ENCODE measurements around the gene IL13RA2. TPM values are rescaled to one million over a fixed set of nuclear protein-coding genes. Genes with fewer than 3 reads are reported as not detected.

Gene IL13RA2, protein sequence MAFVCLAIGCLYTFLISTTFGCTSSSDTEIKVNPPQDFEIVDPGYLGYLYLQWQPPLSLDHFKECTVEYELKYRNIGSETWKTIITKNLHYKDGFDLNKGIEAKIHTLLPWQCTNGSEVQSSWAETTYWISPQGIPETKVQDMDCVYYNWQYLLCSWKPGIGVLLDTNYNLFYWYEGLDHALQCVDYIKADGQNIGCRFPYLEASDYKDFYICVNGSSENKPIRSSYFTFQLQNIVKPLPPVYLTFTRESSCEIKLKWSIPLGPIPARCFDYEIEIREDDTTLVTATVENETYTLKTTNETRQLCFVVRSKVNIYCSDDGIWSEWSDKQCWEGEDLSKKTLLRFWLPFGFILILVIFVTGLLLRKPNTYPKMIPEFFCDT
- 2.4 TPM in 1 of 2 replicates, not detected in the other for total RNA-seq (2014; rRNA removed; shearing (Covaris generic); ENCODE audit: low replicate concordance)

DNA sequence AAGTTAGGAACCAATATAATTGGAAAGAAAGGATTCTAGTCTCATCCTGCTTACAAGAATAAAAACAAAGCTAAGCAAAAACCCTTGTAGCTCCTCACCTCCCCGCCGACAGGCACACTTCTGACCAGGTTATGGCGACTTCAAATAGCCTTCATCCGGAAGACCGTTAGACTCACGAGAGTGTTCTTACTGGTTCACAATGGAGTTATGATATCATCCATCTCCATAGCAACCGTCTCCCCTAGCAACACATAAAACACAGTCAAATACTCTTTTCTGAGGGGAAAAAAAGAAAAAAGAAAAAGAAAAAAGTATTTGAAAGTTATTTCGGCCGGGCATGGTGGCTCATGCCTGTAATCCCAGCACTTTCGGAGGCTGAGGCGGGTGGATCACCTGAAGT, at the start of gene IL13RA2:
TSS of gene IL13RA2 (minus strand) at position 162 of the 400 bp plus-strand sequence. CDS start 347 bp downstream, outside the sequence.
- DNase-seq = no peak
- Histone ChIP-seq H3K27me3 (no peaks in the 10 kb centered on the region), H3K36me3 (no peaks in the 10 kb centered on the region), H3K4me3 (no peak within 1 kb of the TSS), H3K9me3 (no peaks in the 10 kb centered on the region; the same call in 1 of the 2 replicates)

DNA sequence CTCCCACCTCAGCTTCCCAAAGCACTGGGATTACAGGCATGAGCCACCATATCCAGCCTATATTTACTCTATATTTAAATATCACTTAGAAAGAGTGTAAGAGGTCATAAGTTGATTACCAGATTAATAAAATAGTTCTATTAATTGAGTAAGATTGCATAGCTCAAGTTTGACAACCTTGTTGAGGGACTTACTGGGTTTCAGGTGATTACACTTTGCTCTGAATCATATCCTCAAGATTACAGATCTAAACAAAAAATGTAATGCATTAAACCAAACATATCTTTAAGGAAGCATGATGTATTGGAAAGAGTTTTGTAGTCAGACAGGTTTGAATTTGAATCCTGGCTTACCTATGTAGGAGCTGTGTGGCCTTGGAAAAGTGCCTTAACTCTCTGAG, 47.9 kb upstream of the IL13RA2 start:
- H3K27me3 ChIP-seq = no peaks in the 10 kb centered on the region
- no peaks in the 10 kb centered on the region for H3K9me3 ChIP-seq
- H3K4me3 ChIP-seq = no peak overlapping the region
- no peaks in the 10 kb centered on the region for H3K36me3 ChIP-seq
- no peak for DNase-seq

DNA sequence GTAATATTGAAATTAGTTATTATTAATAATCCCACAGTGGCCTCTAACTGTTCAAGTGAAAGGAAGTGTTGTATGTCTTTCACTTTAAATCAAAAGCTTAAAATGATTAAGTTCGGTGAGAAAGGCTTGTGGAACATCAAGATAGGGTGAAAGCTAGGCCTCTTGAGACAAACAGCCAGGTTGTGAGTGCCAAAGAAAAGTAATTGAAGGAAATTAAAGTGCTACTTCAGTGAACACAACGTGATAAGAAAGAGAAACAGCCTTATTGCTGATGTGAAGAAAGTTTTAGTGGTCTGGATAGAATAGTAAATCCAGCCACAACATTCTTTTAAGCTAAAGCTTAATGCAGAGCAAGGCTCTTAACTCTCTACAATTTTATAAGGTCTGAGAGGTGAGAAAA, 42.6 kb upstream of the IL13RA2 start:
- H3K4me3 ChIP-seq = no peak overlapping the region
- DNase-seq = no peak
- no peaks in the 10 kb centered on the region for H3K36me3 ChIP-seq
- no peaks in the 10 kb centered on the region for H3K27me3 ChIP-seq
- H3K9me3 ChIP-seq = no peaks in the 10 kb centered on the region

DNA sequence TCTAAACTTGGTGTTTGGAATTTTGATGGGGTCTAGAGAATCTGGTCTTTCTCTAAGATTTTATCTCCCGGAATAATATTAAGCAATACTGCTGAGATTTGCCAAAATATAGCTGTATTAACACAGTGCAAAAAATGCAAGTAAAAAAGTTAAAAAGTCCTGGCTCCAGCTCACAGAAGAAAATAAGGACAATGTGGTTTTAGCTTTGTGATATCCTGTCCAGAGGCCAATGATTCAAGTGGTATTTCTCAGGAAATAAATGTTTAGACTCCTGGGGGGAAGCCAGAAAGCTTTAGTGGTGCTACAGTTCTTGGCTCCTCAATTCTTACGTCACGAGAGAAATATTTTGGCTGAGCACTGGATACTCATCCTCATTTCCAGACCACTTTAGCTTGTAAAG, 40.9 kb upstream of the IL13RA2 start:
- Histone ChIP-seq H3K4me3 (no peak overlapping the region), H3K27me3 (no peaks in the 10 kb centered on the region), H3K9me3 (no peaks in the 10 kb centered on the region), H3K36me3 (no peaks in the 10 kb centered on the region)
- DNase-seq = peak; percentile 52

DNA sequence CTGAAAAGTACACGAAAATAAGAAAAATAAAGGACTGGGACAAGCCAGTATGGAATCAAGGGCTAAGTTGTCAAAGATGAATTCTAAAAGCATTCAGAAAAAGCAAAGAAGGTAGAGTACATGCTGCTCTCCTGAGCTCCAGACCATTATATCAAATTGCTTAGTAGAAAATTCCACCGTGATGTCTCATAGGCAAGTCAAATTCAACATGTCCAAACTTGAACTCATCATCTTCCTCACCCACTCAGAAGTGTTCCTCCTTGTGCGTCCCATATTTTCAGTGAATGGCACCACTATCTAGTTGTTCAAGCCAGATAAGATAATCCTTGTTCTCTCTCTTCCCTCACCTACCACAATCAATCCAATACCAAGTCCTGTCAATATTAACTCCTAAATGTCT, 37.5 kb upstream of the IL13RA2 start:
- H3K27me3 ChIP-seq = no peaks in the 10 kb centered on the region
- DNase-seq = no peak
- no peak overlapping the region for H3K4me3 ChIP-seq
- H3K36me3 ChIP-seq = no peaks in the 10 kb centered on the region
- no peaks in the 10 kb centered on the region for H3K9me3 ChIP-seq

DNA sequence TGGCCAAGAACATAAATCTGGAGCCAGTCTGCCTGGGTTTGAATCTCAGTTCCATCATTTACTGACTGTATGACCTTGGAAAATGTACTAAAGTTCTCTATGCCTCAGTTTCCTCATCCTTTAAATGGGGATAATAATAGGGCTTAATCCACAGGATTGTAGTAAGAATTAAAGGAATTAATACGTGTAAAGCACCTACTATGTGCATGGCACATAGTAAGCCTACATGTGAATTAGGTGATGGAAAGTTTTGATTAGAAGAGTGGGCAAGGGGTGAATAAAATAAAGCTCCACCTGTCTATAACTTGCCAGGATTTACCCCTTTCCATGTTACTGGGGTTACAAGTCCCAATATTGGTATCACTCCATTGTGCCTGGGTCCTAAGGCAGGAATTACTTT, 35.8 kb upstream of the IL13RA2 start:
- no peaks in the 10 kb centered on the region for H3K27me3 ChIP-seq

DNA sequence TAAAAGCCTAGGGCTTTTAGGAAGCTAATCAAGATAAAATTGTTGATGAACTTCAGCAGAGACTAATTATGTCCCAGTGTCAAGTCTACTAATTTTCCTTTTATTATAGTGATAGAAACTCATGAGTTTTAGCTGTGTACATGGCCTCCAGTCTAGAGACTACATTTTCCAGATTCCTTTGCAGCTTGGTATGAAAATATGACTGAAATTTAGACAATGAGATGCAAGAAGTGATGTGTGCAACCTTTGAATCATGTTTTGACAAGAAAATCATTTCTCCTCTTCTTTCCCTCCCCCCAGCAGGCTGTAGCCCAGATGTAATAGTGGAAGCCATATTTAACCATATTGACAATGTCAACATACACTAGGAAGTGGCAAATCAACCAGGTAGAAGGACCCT, 30.3 kb upstream of the IL13RA2 start:
- DNase-seq = no peak
- Histone ChIP-seq H3K27me3 (no peaks in the 10 kb centered on the region), H3K4me3 (no peak overlapping the region), H3K36me3 (no peaks in the 10 kb centered on the region), H3K9me3 (no peaks in the 10 kb centered on the region)

More for the DNA sequence above, 35.8 kb upstream of the IL13RA2 start:
- Histone ChIP-seq H3K9me3 (no peaks in the 10 kb centered on the region), H3K36me3 (no peaks in the 10 kb centered on the region), H3K4me3 (no peak overlapping the region)
- DNase-seq = no peak

DNA sequence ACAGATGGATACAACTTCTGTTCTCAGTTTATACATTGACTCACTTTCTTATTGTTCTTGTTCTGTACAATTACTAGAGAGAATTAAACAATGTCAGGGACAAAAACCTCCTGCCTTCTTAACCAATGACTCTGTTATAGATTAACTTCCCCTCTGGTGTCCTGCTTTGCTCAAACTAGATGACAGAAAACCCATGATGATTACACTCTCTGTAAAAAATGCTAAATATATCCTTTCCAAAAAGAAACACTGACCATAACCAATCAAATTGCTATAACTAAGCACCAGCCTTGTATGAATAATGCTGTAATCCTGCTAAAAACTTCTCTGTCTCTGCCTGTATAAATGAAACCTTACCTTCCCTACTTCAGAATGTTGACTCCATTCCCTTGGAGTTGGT, 29.8 kb upstream of the IL13RA2 start:
- no peak overlapping the region for H3K4me3 ChIP-seq
- H3K9me3 ChIP-seq = no peaks in the 10 kb centered on the region
- H3K27me3 ChIP-seq = no peaks in the 10 kb centered on the region
- DNase-seq = no peak
- H3K36me3 ChIP-seq = no peaks in the 10 kb centered on the region

DNA sequence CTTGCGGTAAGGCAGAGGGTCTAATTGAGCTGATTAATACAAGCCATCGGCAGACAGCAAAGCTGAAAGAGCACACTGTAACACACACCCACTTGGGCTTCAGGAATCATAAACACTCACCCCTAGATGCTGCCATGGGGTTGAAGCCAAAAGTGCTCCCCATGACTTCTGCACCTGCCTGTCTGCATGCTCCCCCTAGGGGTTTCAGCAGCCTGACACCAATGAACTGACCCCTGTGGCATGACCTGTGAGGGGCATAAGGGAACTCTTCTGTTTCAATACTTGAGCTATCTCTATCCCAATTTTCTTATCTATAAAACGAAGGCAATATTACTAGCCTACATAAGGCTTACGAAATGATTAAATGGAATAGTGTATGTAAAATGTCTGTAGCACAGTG, 23.0 kb upstream of the IL13RA2 start:
- H3K36me3 ChIP-seq = no peaks in the 10 kb centered on the region
- H3K9me3 ChIP-seq = no peaks in the 10 kb centered on the region
- no peak overlapping the region for H3K4me3 ChIP-seq
- no peak for DNase-seq
- H3K27me3 ChIP-seq = no peaks in the 10 kb centered on the region

DNA sequence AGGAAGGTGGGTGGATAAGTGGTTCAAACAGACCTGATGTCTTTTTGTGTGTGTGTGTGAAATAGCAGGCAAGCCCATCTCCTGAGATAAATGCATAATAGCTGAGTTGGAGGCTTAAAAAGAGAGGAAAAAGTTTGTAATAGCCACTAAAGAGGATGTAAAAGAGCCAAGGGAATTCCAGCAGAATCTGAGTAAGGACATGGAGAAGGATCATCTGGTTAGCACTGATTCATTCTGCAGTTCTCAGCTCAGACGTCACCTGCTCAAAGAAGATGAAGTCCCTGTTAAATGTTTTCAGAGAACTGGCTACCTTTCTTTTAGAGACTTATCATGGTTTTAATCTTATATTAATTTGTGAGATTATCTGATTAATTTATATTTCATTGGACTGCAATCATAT, 21.0 kb upstream of the IL13RA2 start:
- no peak for DNase-seq
- Histone ChIP-seq H3K27me3 (no peaks in the 10 kb centered on the region), H3K4me3 (no peak overlapping the region)

DNA sequence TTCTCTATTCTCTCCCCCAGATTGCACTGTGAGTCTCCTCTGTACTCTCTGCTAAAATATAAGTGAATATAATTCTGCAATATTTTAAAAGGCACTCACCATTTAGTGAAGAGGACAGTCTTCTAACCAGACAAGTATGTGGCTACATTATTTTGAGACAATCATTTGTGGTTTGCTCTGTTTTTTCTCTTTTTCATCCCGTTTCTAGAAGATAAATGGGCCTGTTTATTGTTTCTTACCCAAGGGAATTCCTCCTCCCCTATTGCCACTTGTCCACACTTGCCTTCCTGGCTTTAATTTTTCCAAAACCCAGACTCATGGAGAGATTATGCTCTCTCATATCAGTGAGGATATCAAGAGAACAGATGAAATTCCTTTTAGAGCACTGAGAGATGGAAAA, 18.6 kb upstream of the IL13RA2 start:
- Histone ChIP-seq H3K36me3 (no peaks in the 10 kb centered on the region), H3K4me3 (no peak overlapping the region), H3K9me3 (no peaks in the 10 kb centered on the region), H3K27me3 (no peaks in the 10 kb centered on the region)
- DNase-seq = no peak

More for the DNA sequence above, 21.0 kb upstream of the IL13RA2 start:
- Histone ChIP-seq H3K9me3 (no peaks in the 10 kb centered on the region), H3K36me3 (no peaks in the 10 kb centered on the region)

DNA sequence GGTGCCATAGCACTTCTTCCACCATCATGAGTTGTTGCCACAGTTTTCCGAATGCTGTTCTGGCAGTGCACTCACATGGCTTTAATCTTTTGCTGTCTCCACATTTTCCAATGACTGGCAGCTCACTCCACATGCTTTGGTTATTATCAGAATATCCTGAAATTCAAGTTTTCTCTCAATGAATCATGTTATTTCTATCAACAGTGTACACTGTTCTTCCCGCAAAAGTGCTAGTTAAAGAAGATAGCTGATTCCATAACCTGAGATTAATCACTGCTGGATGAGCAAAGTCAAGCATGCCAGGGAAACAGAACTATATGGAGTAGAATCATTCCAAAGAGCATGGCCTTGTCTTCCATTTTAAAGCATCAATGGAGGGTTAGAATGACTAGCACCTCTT, 14.6 kb upstream of the IL13RA2 start:
- Histone ChIP-seq H3K9me3 (no peaks in the 10 kb centered on the region), H3K4me3 (no peak overlapping the region), H3K27me3 (no peaks in the 10 kb centered on the region), H3K36me3 (no peaks in the 10 kb centered on the region)
- no peak for DNase-seq

DNA sequence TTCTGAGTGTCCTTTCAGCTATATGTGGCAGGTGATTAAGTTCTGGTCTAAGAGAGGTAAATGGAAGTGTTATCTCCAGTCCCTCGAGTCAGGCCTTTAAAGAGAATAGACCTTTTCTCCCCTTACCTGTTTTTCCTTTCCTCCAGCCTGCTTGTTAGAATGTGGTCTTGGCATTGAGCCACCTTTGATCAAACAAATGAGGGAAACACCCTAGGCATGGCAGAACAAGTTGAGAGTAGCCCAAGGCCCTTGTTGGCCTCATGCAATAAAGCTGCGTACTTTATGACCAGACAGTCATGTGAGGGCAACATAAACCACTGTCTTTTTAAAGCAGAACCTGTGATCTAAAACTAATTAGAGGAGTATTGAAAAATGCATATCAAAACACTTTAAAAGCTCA, 13.2 kb upstream of the IL13RA2 start:
- Histone ChIP-seq H3K36me3 (no peaks in the 10 kb centered on the region), H3K4me3 (no peak overlapping the region), H3K27me3 (no peaks in the 10 kb centered on the region), H3K9me3 (no peaks in the 10 kb centered on the region)
- DNase-seq = no peak

DNA sequence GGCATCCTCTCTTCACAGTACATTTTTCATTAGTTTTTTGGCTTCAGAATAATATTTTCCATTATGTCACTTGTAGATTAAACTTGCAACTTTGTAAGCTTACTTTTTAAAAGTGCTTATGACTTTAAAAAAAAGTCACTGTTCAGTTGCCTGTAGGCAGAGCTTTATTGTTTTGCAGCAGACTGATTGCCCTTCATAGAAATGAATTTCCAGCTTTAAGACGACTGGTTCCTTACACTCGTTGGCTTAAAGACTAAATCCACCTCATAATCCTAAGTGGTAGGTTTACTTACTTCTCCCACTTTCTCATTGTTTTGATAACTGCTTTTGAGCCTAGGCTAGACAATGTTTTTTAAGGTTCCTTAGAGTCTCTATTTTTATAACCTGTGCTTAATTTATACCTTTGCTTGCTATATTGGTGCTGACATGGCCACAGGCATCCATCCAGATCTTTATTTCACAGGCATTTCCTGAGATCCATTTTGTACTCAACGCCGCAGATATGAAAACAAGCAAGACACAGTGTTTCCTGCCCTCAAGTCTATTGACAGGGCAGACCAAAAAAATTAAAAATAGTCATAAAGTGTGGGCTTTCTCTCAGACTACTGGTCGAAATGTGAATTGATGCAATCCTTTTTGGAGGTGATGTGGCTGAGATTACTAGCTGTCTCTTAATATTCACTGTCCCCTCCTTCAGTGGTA, 12.6 kb upstream of the IL13RA2 start:
- no peak for DNase-seq
- H3K36me3 ChIP-seq = no peaks in the 10 kb centered on the region
- H3K4me3 ChIP-seq = no peak overlapping the region
- H3K9me3 ChIP-seq = no peaks in the 10 kb centered on the region
- H3K27me3 ChIP-seq = no peaks in the 10 kb centered on the region

DNA sequence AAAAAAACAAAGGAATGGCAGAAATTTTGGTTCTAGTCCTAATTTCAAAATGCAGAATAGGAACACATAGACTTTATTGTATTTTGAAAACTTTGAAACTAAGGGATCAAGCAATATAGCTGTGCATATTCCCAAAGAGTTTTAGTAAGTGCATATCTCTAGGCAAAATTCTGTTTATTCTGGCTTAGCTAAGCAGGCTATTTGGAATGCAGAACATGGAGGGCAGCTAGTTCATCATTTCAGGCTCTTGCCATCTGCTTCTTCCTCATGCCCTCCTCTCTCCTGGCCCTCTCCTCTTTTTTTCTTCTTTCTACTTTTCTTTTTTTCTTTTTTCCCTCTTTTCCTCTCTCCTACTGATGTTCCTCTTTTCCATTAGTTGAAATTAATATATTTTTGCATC, 12.0 kb upstream of the IL13RA2 start:
- no peaks in the 10 kb centered on the region for H3K27me3 ChIP-seq
- DNase-seq = no peak
- H3K9me3 ChIP-seq = no peaks in the 10 kb centered on the region
- H3K4me3 ChIP-seq = no peak overlapping the region
- H3K36me3 ChIP-seq = no peaks in the 10 kb centered on the region

DNA sequence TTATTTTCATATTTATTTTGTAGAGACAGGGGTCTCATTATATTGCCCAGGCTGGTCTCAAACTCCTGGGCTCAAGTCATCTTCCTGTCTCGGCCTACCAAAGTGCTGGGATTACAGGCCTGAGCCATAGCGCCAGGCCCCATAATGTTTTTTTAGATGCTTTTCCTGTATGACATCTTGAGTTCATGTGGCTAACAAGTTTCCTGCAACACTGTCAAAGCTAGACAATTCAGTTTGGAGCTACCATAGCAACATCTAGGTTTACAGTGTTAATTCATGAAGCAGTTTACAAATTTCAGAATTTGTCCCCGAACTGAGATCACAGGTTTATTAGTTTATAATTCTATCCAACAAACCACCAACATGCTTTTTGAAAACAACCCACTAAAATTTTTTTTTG, 6.4 kb upstream of the IL13RA2 start:
- H3K27me3 ChIP-seq = no peaks in the 10 kb centered on the region
- no peak for DNase-seq
- no peaks in the 10 kb centered on the region; the same call in 1 of the 2 replicates for H3K9me3 ChIP-seq
- H3K4me3 ChIP-seq = no peak overlapping the region
- H3K36me3 ChIP-seq = no peaks in the 10 kb centered on the region

DNA sequence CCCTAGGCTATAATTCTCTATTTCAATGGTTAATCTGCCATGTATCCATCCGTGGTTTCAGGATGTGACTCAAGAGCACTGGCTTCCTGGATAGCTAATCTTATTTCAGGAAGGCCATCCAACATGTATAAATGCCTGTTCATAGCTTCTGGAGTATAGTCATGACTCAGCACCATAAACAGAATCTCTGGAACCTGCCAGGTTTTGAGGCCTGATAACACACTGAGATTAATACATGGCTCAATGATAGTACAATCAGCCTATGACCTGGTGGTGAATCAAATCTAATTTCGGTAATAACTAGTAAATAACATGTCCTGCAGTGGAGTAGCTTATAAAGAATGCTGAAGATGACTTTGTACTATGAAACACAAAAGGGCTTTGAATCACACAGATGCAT, 5.7 kb upstream of the IL13RA2 start:
- Histone ChIP-seq H3K27me3 (no peaks in the 10 kb centered on the region), H3K9me3 (no peaks in the 10 kb centered on the region; the same call in 1 of the 2 replicates), H3K4me3 (no peak overlapping the region), H3K36me3 (no peaks in the 10 kb centered on the region)
- peak; percentile 43 for DNase-seq

DNA sequence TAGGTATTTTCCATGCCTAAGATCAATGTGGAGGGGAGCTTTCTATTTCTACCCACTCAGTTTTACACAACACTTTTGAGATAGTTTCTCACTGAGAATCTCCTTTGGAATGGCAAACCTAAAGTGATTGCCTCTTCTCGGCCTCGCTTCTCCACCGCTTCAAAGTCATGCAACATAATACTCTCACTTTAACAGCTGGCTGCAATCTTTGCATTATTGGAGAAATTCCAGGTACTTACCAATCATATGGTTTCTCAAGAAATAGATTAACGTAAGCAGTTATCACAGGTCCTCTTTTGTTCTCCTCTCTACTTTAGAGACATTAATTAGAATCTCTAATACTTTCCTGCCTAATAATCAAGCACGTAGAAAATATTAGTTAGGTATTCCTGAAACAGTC, 3.7 kb upstream of the IL13RA2 start:
- no peaks in the 10 kb centered on the region for H3K27me3 ChIP-seq
- H3K36me3 ChIP-seq = no peaks in the 10 kb centered on the region
- no peaks in the 10 kb centered on the region; the same call in 1 of the 2 replicates for H3K9me3 ChIP-seq
- no peak for DNase-seq
- no peak overlapping the region for H3K4me3 ChIP-seq

All from MG63 (cell line).